Measurements from ENCODE around the gene MDM2.
"Not testable (repeated sequence)": the region's sequence is repeated elsewhere in the genome, so short reads cannot be mapped to it uniquely, and the experiment has no call there.

DNA sequence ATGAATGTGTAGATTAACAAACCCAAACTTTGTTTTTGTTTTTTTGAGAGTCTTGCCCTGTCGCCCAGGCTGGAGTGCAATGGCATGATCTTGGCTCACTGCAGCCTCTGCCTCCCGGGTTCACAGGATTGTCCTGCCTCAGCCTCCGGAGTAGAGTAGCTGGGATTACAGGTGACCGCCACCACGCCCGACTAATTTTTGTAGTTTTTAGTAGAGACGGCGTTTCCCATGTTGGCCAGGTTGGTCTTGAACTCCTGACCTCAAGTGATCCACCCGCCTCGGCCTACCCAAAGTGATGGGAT is 752 bp upstream of the MDM2 start:
- not testable (repeated sequence) for TF ChIP-seq CTCF (conservative IDR thresholded peaks at IDR 0.05; ENCODE audit: low read depth, low read length); EZH2phosphoT487 (IDR thresholded peaks at IDR 0.05; ENCODE audit: borderline replicate concordance, low read length)

All from PC-3 (cell line).